Right kidney (tissue), 1 donor: ENCODE results near the gene PIK3R5.

Experiments
- DNase-seq: peaks from one replicate; pipeline ENCODE4 v3.0.0-alpha.2; 2016

Gene PIK3R5

DNA sequence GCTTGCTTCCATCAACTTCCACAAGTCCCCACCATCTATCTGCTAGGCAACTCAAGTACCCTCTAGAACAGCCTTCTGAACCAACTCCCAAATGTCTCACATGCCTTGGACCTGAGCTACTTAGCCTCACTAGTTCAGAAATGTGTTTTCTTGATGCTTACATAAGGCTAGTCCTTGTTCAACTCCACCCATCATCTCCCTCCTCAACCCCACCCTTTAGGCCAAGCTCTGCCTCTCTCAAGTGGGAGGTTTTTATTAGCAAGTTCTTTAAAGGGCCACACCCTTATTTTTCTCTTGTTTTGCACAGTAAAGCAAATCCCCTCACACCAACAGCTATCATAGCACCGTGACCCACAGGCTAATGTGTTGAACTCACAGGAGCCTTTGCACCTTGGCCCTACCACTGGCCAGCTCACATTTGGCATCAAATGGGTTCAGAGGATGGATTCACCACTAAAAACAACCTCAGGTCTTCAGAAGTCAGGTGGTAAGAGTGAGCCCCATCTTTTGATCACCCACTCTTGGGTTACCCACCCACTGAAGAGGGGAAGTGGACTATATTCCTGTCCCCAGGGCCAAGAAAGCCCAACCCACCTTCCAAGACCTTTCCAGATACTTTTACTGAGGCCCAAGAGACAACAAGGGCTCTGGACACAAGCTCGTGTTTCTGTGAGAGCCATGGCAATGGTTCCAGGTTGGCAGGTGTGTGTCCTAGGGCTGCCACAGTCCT lies 12.2 kb downstream of the PIK3R5 start:
- no peak for DNase-seq

DNA sequence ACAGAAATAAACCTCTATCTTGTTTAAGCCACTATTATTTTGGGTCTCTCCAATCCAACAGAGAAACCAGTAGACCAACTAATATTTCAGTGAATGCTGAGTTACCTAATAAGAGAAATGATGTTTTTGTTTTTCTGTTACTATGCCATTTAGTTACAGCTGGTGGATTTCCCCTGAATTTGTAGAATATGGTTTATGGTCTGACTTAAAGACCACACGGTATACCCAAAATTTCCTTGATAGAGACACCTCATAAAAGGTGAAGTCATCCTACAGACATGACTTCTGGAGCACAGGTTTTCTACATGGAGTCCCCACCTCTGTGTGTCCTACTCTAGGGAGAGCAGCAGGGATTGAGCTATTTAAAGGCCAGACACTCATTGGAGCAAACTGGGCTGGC lies 13.3 kb downstream of the PIK3R5 start:
- no peak for DNase-seq

DNA sequence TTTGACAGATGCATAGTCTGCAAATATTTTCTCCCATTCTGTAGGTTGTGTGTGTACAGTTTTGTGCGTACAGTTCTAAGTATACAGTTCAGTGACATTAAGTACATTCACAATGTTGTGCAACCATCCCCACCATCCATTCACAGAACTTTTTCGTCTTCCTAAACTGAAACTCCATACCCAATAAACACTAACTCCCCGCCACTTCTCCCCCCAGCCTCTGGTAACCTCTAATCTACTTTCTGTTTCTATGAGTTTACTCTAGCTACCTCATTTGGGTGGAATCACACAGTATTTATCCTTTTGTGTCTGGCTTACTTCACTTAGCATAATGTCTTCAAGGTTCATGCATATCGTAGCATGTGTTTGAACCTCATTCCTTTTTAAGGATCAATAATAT lies 14.3 kb downstream of the PIK3R5 start:
- no peak for DNase-seq

DNA sequence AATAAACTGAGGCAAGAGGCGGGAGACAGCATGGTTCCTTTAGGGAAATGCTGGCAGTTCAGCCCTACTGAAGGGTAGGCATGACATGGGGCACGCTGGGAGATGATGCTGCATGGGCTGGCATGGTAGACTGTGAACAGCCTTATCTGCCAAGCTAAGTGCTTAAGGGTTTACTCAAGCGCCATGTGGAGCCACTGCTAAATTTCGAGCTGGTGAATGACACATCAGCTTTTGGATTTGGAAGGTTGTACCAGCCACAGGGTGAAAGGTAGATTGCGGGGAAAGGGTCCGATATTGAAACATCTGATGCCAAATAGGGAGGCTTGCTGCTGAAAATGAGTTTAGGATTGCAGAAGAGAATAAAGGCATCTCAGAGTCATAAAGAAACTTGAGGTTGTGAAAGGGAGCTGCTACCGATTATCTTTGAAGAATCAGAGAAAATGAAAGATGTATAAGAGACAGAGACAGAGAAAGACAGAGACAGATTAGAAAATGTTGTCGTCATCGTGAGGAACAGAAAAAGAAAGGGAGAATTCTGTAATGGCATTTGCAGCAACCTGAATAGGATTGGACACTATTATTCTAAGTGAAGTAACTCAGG lies 16.3 kb downstream of the PIK3R5 start:
- no peak for DNase-seq

DNA sequence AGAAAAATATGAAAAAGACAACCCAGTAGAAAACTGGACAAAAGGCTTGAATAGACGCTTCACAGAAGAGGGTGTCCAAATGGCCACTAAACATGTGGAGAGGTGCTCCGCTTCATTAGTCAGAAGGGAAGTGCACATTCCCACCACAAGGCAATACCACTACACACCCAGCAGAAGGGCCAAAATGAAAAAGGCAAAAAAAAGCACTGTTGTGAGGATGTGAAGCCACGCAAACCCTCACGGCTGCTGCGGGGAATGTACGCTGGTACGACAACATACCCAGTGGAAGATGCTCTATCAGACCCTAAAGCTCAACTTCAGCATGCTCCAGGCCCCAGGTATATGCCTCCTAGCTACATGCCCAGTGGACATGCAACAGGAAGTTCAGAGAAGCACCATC lies 17.0 kb downstream of the PIK3R5 start:
- no peak for DNase-seq

DNA sequence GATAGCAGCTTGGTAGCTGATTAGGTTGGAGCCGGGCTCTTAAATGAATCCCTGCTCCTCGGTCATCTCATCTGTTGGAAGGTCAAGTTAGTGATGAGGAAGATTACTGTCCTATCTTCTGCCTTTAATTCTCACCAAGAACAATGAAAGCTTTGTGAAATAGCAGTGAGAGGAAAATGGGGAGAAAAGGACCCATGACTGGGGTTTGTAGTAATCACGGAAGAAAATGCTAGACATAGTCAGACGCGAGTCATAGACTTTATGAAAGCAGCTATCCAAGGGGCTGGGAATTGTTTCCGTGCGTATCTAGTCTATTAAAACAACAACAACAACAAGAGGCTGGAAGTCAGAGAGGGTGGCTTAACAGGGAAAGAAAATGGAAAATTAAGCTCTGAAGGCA lies 18.3 kb downstream of the PIK3R5 start:
- no peak for DNase-seq

DNA sequence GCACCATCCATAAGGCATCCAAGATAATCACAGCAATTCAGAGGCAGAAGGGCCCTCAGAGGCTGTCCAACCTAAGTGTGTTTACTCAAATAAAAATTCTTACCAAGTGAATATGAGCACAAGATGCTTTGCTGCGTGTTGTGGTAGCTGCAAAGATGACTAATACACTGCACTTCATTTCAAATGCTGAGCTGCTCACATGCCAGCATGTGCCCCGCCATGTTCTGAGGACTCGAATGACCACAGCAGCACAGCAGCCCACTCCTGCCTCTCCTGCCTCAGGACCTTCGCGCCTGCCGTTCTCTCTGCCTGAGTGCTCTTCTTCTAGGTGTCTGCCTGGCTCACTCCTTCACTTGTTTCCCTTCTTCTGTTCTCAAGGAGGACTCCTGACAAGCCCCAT lies 19.0 kb downstream of the PIK3R5 start:
- DNase-seq = no peak

DNA sequence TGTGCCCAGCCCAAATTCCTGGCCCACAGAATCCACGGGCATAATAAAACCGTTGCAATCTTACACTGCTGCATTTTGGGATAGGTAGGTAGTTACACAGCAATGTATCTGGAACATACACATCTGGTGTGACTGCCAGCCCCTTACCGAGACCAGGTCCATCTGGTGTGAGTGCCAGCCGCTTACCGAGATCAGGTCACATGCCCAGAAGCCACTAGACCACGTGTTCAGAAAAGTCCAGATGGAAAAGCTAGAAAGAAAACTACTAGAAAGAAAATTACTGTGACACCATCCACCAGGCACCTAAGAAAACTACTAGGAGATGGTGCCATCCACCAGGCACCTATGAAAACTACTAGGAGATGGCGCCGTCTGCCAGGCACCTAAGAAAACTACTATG lies 19.4 kb downstream of the PIK3R5 start:
- DNase-seq = no peak

DNA sequence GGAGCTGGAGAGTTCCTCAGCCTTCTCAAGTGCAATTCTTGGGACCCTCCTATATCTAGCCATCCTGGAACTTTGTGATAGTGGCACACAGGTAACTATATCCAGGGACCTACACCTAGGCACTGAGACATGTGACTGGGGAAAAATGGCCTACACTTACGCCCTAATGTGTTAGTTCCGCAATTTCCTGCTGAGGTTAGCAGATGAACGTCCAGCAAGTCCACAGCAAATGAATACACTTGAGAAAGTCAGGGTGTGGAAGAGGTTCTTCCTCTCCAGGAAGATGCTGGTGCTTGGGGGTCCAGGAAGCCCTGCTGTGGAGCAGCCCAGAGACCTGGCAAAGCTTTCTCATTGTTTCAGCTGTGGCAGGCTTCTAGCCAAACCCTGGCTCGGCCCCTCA lies 20.8 kb downstream of the PIK3R5 start:
- no peak for DNase-seq

DNA sequence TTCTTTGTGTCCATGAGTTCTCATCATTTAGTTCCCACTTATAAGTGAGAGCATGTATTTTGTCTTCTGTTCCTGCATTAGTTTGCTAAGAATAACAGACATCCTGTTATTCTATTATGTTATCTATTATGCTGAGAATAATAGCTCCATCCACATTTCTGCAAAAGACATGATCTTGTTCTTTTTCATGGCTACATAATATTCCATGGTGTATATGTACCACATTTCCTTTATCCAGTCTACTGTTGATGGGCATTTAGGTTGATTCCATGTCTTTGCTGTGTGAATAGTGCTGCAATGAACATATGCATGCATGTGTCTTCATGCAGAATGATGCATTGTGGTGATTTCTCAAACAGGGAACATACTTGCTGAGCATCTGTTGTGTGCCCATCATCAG lies 21.4 kb downstream of the PIK3R5 start:
- no peak for DNase-seq

DNA sequence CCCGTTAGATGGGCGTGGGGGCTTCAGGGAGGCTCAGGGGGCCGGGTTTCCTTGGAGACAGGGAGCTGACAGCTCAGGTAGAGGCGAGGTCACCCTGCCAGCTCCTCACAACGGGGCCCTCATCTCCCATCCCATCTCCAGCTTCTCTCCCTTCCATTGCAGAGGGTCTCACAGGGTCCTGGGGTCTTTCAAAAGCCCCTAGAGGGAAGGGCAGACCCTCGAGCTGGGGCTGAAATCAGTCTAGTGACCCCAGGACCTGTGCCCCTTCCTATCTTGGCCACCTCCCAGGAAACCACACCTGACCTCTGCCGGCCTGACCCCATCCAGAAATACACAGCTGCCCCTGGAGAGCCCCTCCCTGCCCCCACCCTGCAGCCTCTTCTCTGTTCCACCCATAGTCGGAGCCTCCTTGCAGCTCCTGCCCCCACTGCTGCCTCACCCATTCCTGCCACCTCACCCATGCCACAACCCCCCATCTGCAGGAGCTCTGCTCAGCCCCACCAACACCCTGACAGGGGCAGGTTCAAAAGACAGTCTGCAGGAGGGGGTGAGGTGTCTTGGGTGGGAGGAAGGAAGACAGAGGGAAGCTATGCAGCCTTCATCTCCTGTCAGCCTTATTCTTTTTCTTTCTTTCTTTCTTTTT lies 23.4 kb downstream of the PIK3R5 start:
- DNase-seq = no peak

DNA sequence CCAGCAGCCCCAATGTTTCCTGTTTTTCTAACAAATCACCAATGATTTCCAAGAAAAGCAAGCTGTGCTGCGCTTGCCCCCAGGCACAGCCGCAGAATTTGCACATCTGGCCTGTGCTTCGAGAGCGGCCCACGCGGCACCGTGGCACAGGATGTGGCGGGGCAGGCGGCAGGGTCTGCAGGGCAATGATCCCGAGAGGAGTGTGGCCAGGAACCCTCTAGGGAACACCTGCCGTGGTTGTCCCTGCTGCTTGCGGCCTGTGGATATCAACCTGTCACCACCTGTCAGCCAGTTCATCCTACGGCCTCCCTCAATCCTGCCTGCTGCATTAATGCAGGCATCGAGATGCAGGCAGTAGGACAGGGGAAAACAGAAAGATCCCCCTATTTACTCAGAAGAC lies 24.0 kb downstream of the PIK3R5 start:
- no peak for DNase-seq

DNA sequence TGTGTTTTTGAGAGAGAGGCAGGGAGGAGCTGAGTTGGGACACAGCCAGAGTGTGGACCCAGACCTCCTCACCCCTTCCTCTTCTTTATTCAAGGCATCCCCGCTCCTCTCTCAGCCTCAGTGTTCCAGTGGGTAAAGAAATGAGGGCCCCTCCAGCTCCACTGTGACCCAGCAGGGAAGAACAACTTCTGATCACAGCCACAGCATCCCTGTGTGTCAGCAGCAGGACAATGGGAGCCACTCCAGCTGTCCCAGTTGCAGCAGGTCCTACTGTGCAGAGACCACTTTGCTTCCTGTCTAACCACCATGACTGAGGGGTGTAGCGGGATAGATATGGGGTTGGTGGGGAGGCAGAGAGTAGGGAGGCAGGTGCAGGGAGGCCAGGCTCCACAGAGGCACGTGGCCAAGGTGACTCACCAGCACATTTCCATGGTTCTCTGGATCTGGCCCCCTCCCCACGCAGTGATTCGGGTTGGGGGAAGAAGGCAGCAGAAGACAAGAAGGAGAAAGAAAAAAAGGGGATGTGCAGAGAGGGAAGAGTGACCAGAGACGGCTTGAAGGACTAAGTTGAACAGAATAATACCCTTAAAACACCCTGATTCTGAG lies 24.5 kb downstream of the PIK3R5 start:
- no peak for DNase-seq

DNA sequence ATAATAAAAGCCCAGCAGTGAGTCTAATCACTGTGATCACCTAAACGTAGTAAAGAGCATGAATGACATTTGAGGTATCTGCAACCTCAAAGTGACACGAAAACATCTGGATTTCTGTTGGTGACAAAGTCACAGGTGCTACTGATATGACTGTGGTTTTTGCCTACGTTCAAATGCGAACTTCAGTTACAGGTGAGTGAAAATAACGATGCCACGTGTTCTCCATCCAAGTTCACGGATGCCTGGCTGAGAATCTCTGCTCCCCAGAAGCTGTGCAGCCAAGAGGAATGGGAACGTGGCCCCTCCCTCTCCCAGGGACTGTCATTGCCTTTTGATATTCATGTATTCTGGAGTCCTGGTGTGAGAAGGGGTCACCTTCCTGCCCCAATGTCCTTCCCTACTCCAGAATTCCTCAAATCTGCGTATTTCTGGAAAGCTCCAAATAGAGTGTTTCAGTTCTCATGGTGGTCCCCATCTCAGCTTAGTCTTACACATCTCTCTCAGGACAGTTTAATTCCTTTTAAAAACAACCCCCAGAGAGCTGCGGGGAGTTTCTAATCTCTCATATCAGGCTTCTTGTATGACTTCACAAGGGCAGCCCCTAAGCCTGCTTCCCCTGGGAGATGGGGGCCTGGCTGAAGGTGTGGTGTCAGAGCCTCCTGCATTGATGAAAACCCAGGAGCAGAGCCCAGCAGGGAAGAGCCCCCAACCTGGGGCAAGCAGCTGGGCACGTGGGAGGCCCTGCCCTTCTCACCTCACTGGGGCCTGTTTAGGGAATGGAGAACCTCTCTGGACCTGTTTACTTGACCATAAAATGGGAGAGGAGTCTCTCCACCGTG lies 25.8 kb downstream of the PIK3R5 start:
- DNase-seq = no peak

DNA sequence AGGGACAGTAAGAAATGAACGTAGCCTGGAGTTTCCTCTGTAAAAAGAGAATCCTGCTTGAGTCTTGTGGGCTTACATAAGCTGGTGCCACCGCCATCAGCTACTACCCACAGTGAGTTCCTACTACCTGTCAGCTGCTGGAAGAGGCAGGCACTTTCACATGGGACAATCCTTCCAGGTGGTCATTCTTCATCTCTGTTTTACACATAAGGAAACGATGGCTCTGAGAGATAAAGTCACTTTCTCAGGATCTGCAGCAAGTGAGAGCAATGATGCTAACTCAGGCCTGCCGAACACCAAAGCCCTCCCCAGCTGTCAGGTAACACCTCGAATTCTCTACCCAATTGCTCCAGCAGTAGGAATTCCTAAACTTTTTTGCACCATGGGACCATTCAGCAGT lies 26.6 kb downstream of the PIK3R5 start:
- DNase-seq = no peak

DNA sequence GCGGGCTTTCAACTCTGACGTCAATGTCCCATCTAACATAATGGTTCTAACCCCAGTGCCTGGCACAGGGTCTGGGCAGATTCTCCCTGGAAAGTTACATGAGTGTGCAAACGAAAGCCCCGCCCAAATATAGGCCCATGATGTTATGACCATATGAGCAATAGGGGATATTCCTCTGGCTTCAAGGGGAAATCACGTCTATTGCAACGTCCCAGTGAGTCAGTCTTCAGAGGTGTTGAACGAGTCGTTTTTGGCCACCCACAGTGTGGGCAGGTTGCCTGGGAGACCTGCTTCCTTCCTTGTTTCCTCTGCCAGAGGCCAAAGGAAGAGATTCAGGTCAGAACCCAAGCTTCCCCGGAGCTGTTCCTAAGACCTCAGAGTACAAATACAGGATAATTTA lies 30.3 kb downstream of the PIK3R5 start:
- no peak for DNase-seq

DNA sequence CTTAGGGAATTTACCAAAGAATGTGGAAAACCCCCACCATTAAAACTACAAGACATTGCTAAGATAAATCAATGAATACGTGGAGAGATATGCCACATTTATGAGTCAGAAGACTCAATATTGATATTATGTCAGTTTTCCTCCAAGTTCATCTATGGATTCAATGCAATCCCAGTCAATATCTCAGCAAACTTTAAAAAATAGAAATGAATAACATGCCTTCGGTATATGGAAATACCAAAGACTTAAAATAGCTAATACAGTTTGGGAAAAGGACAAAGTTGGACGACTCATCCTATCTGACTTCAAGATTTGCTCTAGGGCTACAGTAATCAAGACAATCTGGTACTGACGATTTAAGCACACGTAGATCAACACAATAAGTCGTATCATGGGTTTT lies 31.2 kb downstream of the PIK3R5 start:
- DNase-seq = no peak

DNA sequence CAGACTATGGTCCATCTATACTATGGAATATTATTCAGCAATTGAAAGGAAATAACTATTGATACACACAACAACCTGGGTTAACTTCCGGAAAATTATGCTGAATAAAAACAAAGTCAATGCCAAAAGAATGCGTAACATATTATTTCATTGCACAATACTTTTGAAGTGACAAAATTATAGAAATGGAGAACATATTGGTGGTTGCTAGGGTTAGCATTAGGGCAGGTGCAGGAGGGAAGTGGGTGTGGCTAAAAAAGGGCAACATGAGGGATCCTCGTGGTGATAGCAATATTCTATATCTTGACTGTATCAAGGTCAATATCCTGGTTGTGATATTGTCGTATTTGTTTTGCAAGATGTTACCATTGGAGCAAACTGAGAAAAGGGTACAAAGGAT lies 34.9 kb downstream of the PIK3R5 start:
- DNase-seq = no peak

DNA sequence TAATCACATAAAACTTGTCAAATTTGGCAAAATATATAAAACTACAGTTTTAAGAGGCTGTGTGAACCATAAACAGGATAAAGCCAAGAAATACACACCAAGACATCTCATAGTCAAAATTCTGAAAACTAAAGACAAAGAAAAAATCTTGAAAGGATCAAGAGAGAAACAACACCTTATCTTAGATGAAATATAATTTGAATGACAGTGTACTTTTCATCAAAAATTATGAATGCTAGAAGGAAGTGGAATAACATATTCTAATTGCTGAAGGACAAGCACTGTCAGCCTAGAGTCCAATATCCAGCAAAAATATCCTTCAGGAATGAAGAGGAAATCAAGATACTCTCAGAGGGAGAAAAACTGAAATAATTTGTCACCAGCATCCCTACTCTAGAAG lies 37.2 kb downstream of the PIK3R5 start:
- no peak for DNase-seq

DNA sequence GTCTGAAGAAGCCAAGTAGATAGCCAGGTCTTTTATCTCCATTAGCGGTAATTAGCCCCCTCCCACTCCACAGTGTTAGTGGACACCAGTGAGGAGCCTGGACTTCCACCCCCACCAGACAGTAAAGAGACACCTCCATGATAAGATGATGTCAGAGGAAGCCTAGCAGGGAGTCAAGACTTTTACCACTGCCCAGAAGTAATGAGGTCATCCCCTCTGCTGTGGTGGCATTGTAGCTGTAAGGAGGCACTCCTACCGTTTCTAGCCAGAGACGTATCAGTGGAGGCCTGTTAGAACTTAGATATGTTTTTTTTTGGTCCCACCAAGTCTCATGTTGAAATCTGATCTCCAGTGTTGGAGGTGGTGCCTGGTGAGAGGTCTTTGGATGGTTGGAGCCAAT lies 38.1 kb downstream of the PIK3R5 start:
- no peak for DNase-seq

DNA sequence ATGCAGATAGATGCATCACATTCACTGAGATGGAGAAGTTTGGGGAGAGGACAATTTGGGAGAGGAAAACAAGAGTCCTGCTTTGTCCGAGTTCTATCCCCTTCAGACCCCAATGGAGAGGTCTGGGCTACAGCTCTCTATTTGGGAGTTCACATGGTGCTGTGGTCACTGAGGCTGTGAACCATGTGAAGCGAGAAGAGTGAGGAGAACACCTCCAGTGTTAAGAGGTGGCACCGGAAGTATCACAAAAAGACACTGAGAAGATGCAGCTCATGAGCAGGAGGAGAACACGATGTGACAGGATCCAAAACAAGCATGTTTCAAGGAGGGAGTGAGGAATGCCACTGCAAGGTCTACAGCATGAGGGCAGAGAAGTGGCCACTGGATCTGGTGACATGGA lies 39.7 kb downstream of the PIK3R5 start:
- DNase-seq = no peak

DNA sequence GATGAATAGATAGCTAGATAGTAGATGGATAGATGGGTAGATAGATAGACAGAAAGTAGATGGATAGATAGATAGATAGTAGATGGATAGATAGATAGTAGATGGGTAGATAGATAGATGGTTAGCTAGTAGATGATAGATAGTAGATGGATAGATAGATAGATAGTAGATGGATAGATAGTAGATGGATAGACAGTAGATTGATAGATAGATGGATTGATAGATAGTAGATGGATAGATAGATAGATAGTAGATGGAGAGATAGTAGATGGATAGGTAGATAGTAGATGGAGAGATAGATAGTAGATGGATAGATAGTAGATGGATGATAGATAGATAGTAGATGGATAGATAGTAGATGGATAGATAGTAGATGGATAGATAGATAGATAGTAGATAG lies 40.4 kb downstream of the PIK3R5 start:
- DNase-seq = no peak

DNA sequence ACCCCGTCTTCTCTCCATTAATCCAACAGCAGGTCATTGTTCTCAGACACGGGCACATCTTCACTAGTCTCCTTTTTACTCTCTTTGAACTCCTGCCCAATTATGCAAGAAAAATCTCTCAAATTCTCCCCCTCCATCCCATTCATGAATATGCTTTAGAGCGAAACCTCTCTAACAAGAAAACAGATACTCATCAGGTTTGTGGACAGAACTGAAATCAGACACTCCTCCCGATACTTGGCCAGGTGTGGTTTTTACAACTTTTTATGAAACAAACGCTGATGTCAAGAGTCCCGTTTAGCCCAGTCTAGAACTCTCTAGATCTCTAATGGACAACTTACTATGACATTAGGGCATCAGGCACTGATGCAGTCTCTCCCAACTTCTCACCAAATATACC lies 40.9 kb downstream of the PIK3R5 start:
- DNase-seq = no peak
